M059J (cell line): ENCODE data around the gene FCRL3. TPM values are rescaled to one million over a fixed set of nuclear protein-coding genes. Genes with fewer than 3 reads are reported as not detected.

Experiments used
- DNase-seq: peaks from one replicate; pipeline ENCODE4 v3.0.0-alpha.2; 2012; ENCODE audit warnings: low read depth
- total RNA-seq: library from RNA; depleted of rRNA; stranded (reverse); fragments of >200 nt; shearing (Covaris generic); gene quantifications from 2 replicates; pipeline ENCODE4 v1.2.3, GENCODE V29; 2014; rRNA removed

The FCRL3 gene
- total RNA-seq, 1 experiment from 2014 or later = not detected

- no peak for DNase-seq
These were observed 17.7 kb downstream of the FCRL3 start for GRCh38 chr1:157682710-157683437.

GRCh38 chr1:157678721-157679120 lies 21.8 kb downstream of the FCRL3 start:
- DNase-seq = no peak

GRCh38 chr1:157673008-157673407 lies 27.6 kb downstream of the FCRL3 start:
- DNase-seq = no peak

- DNase-seq = no peak
These were observed 28.7 kb downstream of the FCRL3 start for GRCh38 chr1:157671895-157672294.

GRCh38 chr1:157659576-157660247 lies 40.9 kb downstream of the FCRL3 start:
- no peak for DNase-seq

GRCh38 chr1:157658571-157658970 lies 42.0 kb downstream of the FCRL3 start:
- DNase-seq = no peak

- no peak for DNase-seq
These were observed 47.1 kb downstream of the FCRL3 start for GRCh38 chr1:157653494-157653873.

- DNase-seq = no peak
These were observed 47.6 kb downstream of the FCRL3 start for GRCh38 chr1:157652859-157653493.

GRCh38 chr1:157648317-157648716 lies 52.3 kb downstream of the FCRL3 start:
- DNase-seq = no peak

GRCh38 chr1:157646144-157646543 lies 54.4 kb downstream of the FCRL3 start:
- DNase-seq = no peak

GRCh38 chr1:157641177-157641576 lies 59.4 kb downstream of the FCRL3 start:
- DNase-seq = no peak

- no peak for DNase-seq
These were observed 60.8 kb downstream of the FCRL3 start for GRCh38 chr1:157639800-157640199.

GRCh38 chr1:157628773-157629172 lies 71.8 kb downstream of the FCRL3 start:
- no peak for DNase-seq

Other genes starting within 250 kb of the FCRL3 start
- gene FCRL5, start 148.3 kb downstream of the FCRL3 start, total RNA-seq = not detected in 2 replicates
- gene FCRL4, start 102.7 kb downstream of the FCRL3 start, total RNA-seq = not detected in 2 replicates
- not detected in 2 replicates for gene FCRL2, start 76.4 kb upstream of the FCRL3 start, total RNA-seq
- gene FCRL1, start 119.4 kb upstream of the FCRL3 start, total RNA-seq = not detected in 2 replicates
- gene CD5L, start 141.0 kb upstream of the FCRL3 start, total RNA-seq = 0.10 TPM in 1 of 2 replicates, not detected in the other